H1 (cell line): Measurements from ENCODE around the gene SYT13. TPM values are rescaled to one million over a fixed set of nuclear protein-coding genes. Genes with fewer than 3 reads are reported as not detected.

ENCODE experiments used
- SUZ12 ChIP-seq: fragments of 200-600 bp; sonication (generic); IDR thresholded peaks from 2 replicates; pipeline ENCODE4 v1.6.1; 2012; ENCODE audit warnings: mild to moderate bottlenecking, inconsistent platforms, low read length, moderate library complexity, mixed read lengths
- polyA plus RNA-seq, 7 experiments: library from polyadenylated mRNA; depleted of rRNA in 3 of 7; stranded (reverse) in 5 of 7; unstranded in 2 of 7; fragments of >200 nt in 5 of 7; fragments of 200-250 nt in 2 of 7; gene quantifications; 1 replicate in 5 of 7; 2 replicates in 1 of 7; 4 replicates in 1 of 7; pipeline versions ENCODE4 v1.2.1 to v1.2.3, GENCODE V29; 2011 to 2013; ENCODE audit warnings: missing spikeins in 2 of 7, mixed read lengths in 2 of 7
- total RNA-seq: library from RNA; stranded (reverse); fragmentation: NEBNext Ultra II Directional; extraction: Animal tissue kit (Norgen Biotek cat#: 25700); gene quantifications from 2 replicates; pipeline ENCODE4 v1.2.1, GENCODE V29; 2021

Gene SYT13
- total and polyA plus RNA-seq, 2 of the 8 experiments (the other 6 are each of a cell fraction or from before 2014, with no cell fraction given) = 4.8 to 13.2 TPM

DNA sequence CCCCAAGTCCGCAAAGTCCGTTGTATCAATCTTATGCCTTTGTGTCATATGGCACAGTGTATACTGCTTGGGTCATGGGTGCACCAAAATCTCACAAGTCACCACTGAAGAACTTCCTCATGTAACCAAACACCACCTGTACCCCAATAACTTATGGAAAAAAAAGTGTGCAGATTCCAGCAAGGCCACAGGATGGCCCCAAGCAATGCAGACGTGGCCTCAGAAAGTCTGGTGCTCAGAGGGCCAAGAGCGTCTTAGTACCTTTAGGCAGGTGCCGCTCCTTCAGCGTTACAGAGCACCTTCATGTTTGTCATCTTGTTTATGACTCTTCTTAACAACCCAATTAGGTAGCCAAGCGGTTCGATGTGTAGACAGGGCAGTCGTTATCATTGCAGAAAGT lies 74.4 kb downstream of the SYT13 start (continued):
- no peak for TF ChIP-seq SUZ12
